GM10266 (cell line): ENCODE measurements around the gene TMEFF1.

ENCODE experiments used
- DNase-seq: peaks from one replicate; pipeline ENCODE4 v3.0.0; 2012; ENCODE audit errors: extremely low spot score
- TF ChIP-seq, protein P1 (sequence below): IDR thresholded peaks from 2 replicates; pipeline ENCODE4 v1.5.1; 2012; ENCODE audit warnings: mild to moderate bottlenecking, low read depth; ENCODE audit not compliant: control insufficient read depth, insufficient read depth; ENCODE audit errors: missing control alignments

Gene TMEFF1

GRCh38 chr9:100441911-100442361, 31.0 kb upstream of the TMEFF1 start:
- TF ChIP-seq, protein P1, sequence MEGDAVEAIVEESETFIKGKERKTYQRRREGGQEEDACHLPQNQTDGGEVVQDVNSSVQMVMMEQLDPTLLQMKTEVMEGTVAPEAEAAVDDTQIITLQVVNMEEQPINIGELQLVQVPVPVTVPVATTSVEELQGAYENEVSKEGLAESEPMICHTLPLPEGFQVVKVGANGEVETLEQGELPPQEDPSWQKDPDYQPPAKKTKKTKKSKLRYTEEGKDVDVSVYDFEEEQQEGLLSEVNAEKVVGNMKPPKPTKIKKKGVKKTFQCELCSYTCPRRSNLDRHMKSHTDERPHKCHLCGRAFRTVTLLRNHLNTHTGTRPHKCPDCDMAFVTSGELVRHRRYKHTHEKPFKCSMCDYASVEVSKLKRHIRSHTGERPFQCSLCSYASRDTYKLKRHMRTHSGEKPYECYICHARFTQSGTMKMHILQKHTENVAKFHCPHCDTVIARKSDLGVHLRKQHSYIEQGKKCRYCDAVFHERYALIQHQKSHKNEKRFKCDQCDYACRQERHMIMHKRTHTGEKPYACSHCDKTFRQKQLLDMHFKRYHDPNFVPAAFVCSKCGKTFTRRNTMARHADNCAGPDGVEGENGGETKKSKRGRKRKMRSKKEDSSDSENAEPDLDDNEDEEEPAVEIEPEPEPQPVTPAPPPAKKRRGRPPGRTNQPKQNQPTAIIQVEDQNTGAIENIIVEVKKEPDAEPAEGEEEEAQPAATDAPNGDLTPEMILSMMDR, result no peak
- DNase-seq, result no peak

- DNase-seq, result no peak
- TF ChIP-seq, protein P1, result no peak
Measured at GRCh38 chr9:100443781-100444768, 28.9 kb upstream of the TMEFF1 start.

GRCh38 chr9:100445161-100445902, 27.6 kb upstream of the TMEFF1 start:
- DNase-seq, result no peak
- TF ChIP-seq, protein P1, result no peak

GRCh38 chr9:100445903-100446549, 26.9 kb upstream of the TMEFF1 start:
- TF ChIP-seq, protein P1, result no peak
- DNase-seq, result no peak

DNA sequence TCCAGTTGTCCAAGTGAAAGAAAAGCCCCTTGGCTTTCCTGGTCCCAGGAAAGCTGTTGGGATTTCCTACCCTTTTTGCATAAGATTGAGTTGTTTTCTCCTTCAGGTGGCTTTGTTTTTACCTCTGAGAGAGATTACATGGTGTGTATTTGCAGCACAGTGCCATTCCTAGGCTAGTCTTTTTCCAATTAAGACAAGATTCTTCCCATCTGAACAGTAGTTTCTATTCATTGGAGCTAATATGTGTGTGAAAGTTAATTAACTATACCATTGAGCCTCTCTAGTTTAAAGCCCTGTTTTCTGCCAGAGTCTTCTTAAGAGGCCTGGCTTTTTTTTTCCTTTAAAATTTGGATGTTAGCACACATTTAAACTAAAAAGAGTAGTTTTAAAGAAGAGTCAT, 25.9 kb upstream of the TMEFF1 start:
- DNase-seq, result no peak
- TF ChIP-seq, protein P1, result no peak

DNA sequence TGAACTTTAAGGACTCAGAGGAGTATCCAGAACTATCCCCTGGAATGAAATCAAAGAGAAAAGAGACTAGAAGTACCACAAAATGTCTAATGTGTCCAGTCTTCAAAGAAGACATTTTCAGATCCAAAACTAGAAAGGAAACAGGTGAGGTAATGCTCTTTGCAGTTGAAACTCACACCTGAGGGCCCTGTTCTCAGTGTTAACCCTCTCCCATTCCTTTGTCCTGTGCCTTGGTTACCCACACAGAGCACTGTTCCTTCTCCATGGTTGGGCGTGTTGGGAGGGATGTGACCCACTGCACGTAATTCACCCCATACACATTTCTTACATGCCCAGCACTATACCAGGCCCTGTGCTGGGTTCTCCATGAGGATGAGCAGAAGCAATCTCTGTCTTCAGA, 24.7 kb upstream of the TMEFF1 start:
- DNase-seq, result no peak
- TF ChIP-seq, protein P1, result no peak
